AG04450 (cell line): ENCODE results near the gene TMEM54. TPM values are rescaled to one million over a fixed set of nuclear protein-coding genes. Genes with fewer than 3 reads are reported as not detected.

Experiments
- CTCF ChIA-PET: fragments of 300-600, 350-600 bp; formaldehyde crosslinking; extraction: SDS; loops from one replicate; lab custom pipeline; 2022; ENCODE audit warnings: antibody characterized with exemption, inconsistent platforms; lab: Charles Lee
- POLR2A ChIA-PET: fragments of 350-600 bp; formaldehyde crosslinking; extraction: SDS; loops from one replicate; lab custom pipeline; 2021; ENCODE audit warnings: antibody characterized with exemption, inconsistent platforms; lab: Yijun Ruan, JAX
- DNase-seq: peaks from one replicate; pipeline ENCODE4 v3.0.0-alpha.2; 2011; ENCODE audit warnings: low read depth, low spot score
- H3K27ac ChIP-seq: one replicate; pipeline ENCODE4 v1.5.1; 2012; ENCODE audit warnings: low read depth, low read length, control low read depth
- H3K27me3 ChIP-seq: one replicate; pipeline ENCODE4 v1.6.0; 2012; ENCODE audit warnings: low read length; ENCODE audit not compliant: control insufficient read depth, insufficient read depth
- H3K4me3 ChIP-seq: 2 replicates; pipeline ENCODE4 v1.5.1; 2011; ENCODE audit warnings: mild to moderate bottlenecking, low read depth, low read length, control low read depth
- H3K9me3 ChIP-seq: 2 replicates; pipeline ENCODE4 v1.5.1; 2012; ENCODE audit warnings: low read length; ENCODE audit not compliant: control insufficient read depth, insufficient read depth
- CTCF ChIP-seq: IDR thresholded peaks from 2 replicates; pipeline ENCODE4 v1.5.1; 2011; ENCODE audit warnings: low read depth, low read length, control low read depth, inconsistent platforms
- polyA plus RNA-seq: library from polyadenylated mRNA; depleted of rRNA; stranded (reverse); fragments of >200 nt; gene quantifications from 2 replicates; pipeline ENCODE4 v1.2.3, GENCODE V29; 2011

Gene TMEM54
- polyA plus RNA-seq, 1 experiment, result 28.6 TPM

- POLR2A ChIA-PET, result no interaction called here
Observed at GRCh38 chr1:32868085-32868484, 33.1 kb downstream of the TMEM54 start.

DNA sequence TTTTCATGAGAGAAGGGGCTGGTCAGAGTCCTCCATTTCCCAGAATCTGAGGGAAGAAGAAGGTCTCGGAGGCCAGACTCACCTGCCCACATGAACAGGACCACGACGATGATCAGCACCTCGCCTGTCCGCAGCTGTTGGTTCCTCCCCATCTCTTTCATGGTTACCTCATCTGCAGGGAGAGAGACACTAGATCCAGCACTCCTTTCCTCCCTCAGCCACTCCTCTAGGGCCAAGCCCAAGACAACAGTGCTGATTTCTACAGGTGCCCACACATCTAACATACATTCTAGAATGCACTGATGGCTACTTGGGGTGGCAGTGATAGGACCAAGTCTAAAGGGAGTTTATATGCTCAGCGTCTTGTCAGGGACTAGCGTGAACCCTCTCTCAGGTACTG, 33.5 kb downstream of the TMEM54 start:
- Histone ChIP-seq H3K4me3 (no peak overlapping the region), H3K9me3 (no peaks in the 10 kb centered on the region), H3K27ac (peak overlapping the region; percentile 2), H3K27me3 (peaks cover 12% of the 10 kb centered on the region)
- CTCF ChIA-PET, result interaction anchor here (0.8 kb wide), 1 partner anchor 8 kb away, joined by 3 read pairs; no protein-coding TSS in a partner anchor
- TF ChIP-seq CTCF, result no peak
- DNase-seq, result no peak
- POLR2A ChIA-PET, result no interaction called here

More at GRCh38 chr1:32868085-32868484, 33.1 kb downstream of the TMEM54 start:
- TF ChIP-seq CTCF, result no peak
- peak overlapping the region; percentile 2 for H3K27ac ChIP-seq
- no peaks in the 10 kb centered on the region for H3K9me3 ChIP-seq
- H3K4me3 ChIP-seq, result no peak overlapping the region
- no peak for DNase-seq
- H3K27me3 ChIP-seq, result peaks cover 12% of the 10 kb centered on the region
- CTCF ChIA-PET, result interaction anchor here (0.8 kb wide), 1 partner anchor 8 kb away, joined by 3 read pairs; no protein-coding TSS in a partner anchor

GRCh38 chr1:32867151-32867550, 34.0 kb downstream of the TMEM54 start:
- DNase-seq, result no peak
- Histone ChIP-seq H3K27me3 (peaks cover 12% of the 10 kb centered on the region), H3K9me3 (no peaks in the 10 kb centered on the region), H3K4me3 (no peak overlapping the region), H3K27ac (no peak overlapping the region)
- ChIA-PET CTCF (interaction anchor here (0.8 kb wide), 1 partner anchor 9 kb away, joined by 3 read pairs; no protein-coding TSS in a partner anchor), POLR2A (no interaction called here)
- TF ChIP-seq CTCF, result no peak

- Histone ChIP-seq H3K27ac (no peak overlapping the region), H3K27me3 (peaks cover 7% of the 10 kb centered on the region), H3K4me3 (no peak overlapping the region), H3K9me3 (no peaks in the 10 kb centered on the region)
- CTCF ChIA-PET, result interaction anchor here (0.9 to 1.8 kb wide), 2 partner anchors 10 to 221 kb away, joined by 3 to 5 read pairs; no protein-coding TSS in a partner anchor
- TF ChIP-seq CTCF, result no peak
- POLR2A ChIA-PET, result no interaction called here
- DNase-seq, result no peak
Observed at GRCh38 chr1:32865639-32866405, 35.4 kb downstream of the TMEM54 start.

- Histone ChIP-seq H3K9me3 (no peaks in the 10 kb centered on the region), H3K27me3 (peaks cover 2% of the 10 kb centered on the region), H3K27ac (no peak overlapping the region), H3K4me3 (no peak overlapping the region)
- ChIA-PET CTCF (no interaction called here), POLR2A (no interaction called here)
- no peak for TF ChIP-seq CTCF
- DNase-seq, result no peak
Observed at GRCh38 chr1:32864375-32865019, 36.7 kb downstream of the TMEM54 start.
